H1 (cell line): ENCODE data around the gene SYNJ1. TPM values are rescaled to one million over a fixed set of nuclear protein-coding genes. Genes with fewer than 3 reads are reported as not detected.

Source experiments
- CTCF ChIA-PET: fragments of 300-600 bp; sonication (Branson Sonifier 250); formaldehyde crosslinking; loops from one replicate; lab custom pipeline; 2021; ENCODE audit not compliant: partially characterized antibody; lab: Charles Lee
- POLR2A ChIA-PET: fragments of 300-600 bp; sonication (Branson Sonifier 250); formaldehyde crosslinking; loops from one replicate; lab custom pipeline; 2021; ENCODE audit warnings: inconsistent platforms; ENCODE audit not compliant: partially characterized antibody; lab: Charles Lee
- DNase-seq, 2 experiments: peaks; one replicate each; pipeline versions ENCODE4 v3.0.0 to v3.0.0-alpha.2; 2010 to 2022; ENCODE audit warnings: low spot score in 2 of 2, low read depth in 1 of 2, mixed read lengths in 1 of 2
- FAIRE-seq: peaks from 2 replicates; lab custom pipeline; 2011; peaks lifted over from hg19 to GRCh38; lab: Jason Lieb, UNC
- H2AFZ ChIP-seq: 2 replicates; pipeline ENCODE4 v1.8.1; 2012; ENCODE audit warnings: low read length, inconsistent platforms
- H2AK5ac ChIP-seq: 2 replicates; pipeline ENCODE4 v1.6.1; 2013; ENCODE audit warnings: low read depth, low read length
- H2BK120ac ChIP-seq: replicated peaks from 2 replicates; pipeline ENCODE3; 2013; ENCODE audit warnings: low read depth, low read length, inconsistent platforms
- H2BK12ac ChIP-seq: 2 replicates; pipeline ENCODE4 v1.6.1; 2013; ENCODE audit warnings: low read depth, low read length
- H2BK15ac ChIP-seq: 2 replicates; pipeline ENCODE4 v1.6.1; 2013; ENCODE audit warnings: low read length
- H2BK20ac ChIP-seq: 2 replicates; pipeline ENCODE4 v1.6.1; 2013; ENCODE audit warnings: low read length
- H2BK5ac ChIP-seq: 2 replicates; pipeline ENCODE4 v1.6.1; 2013; ENCODE audit warnings: low read depth, low read length
- H3K14ac ChIP-seq: 2 replicates; pipeline ENCODE4 v1.6.1; 2013; ENCODE audit warnings: inconsistent platforms; ENCODE audit not compliant: insufficient read length
- H3K18ac ChIP-seq: 2 replicates; pipeline ENCODE4 v1.6.1; 2013; ENCODE audit warnings: low read length; ENCODE audit errors: extremely low read depth
- H3K23ac ChIP-seq: 2 replicates; pipeline ENCODE4 v1.6.1; 2013; ENCODE audit warnings: inconsistent platforms; ENCODE audit not compliant: insufficient read length
- H3K23me2 ChIP-seq: 2 replicates; pipeline ENCODE4 v1.6.1; 2013; ENCODE audit warnings: low read depth, low read length
- H3K27ac ChIP-seq: 2 replicates; pipeline ENCODE4 v1.6.1; 2011; ENCODE audit warnings: low read depth, low read length, inconsistent platforms
- H3K27me3 ChIP-seq, 4 experiments: replicated peaks in 1 of 4; 1 replicate in 1 of 4; 2 replicates in 3 of 4; pipeline versions ENCODE4 v1.6.1 to v1.8.1; 2011 to 2013; ENCODE audit warnings: low read length in 3 of 4, mild to moderate bottlenecking in 3 of 4, inconsistent platforms in 2 of 4, mixed read lengths in 2 of 4, moderate library complexity in 1 of 4; ENCODE audit not compliant: control insufficient read depth in 3 of 4, insufficient read depth in 3 of 4; ENCODE audit errors: extremely low read depth in 1 of 4
- H3K36me3 ChIP-seq, 4 experiments: 2 replicates each; pipeline versions ENCODE4 v1.6.1 to v1.8.1; 2011 to 2013; ENCODE audit warnings: mild to moderate bottlenecking in 4 of 4, low read length in 3 of 4, moderate library complexity in 2 of 4, control low read depth in 1 of 4, inconsistent platforms in 1 of 4; ENCODE audit not compliant: insufficient read depth in 4 of 4, control insufficient read depth in 2 of 4
- H3K4ac ChIP-seq: replicated peaks from 2 replicates; pipeline ENCODE3; 2013; ENCODE audit warnings: low read length, low read depth, mixed read lengths, inconsistent platforms; ENCODE audit not compliant: insufficient read length
- H3K4me1 ChIP-seq, 4 experiments: replicated peaks in 1 of 4; 1 replicate in 1 of 4; 2 replicates in 3 of 4; pipeline versions ENCODE4 v1.6.1 to v1.8.1; 2011 to 2013; ENCODE audit warnings: low read length in 3 of 4, inconsistent platforms in 2 of 4, mixed read lengths in 1 of 4; ENCODE audit not compliant: insufficient read depth in 4 of 4, control insufficient read depth in 3 of 4
- H3K4me2 ChIP-seq, 2 experiments: 2 replicates each; pipeline versions ENCODE4 v1.6.1 to v1.8.1; 2011 to 2013; ENCODE audit warnings: low read depth in 2 of 2, low read length in 2 of 2, control low read depth in 1 of 2, inconsistent platforms in 1 of 2, mild to moderate bottlenecking in 1 of 2; ENCODE audit not compliant: insufficient read depth in 1 of 2
- H3K4me3 ChIP-seq, 4 experiments: fragments of 200-600, 300-600 bp in 1 of 4; sonication (generic), shearing (Covaris generic), sonication (Bioruptor Twin) in 1 of 4; 2 replicates each; pipeline versions ENCODE4 v1.5.1 to v1.8.1; 2011 to 2016; ENCODE audit warnings: low read length in 4 of 4, low read depth in 3 of 4, control low read depth in 2 of 4, inconsistent platforms in 2 of 4, mild to moderate bottlenecking in 2 of 4, mixed read lengths in 1 of 4, moderate library complexity in 1 of 4; ENCODE audit not compliant: insufficient read depth in 2 of 4; ENCODE audit errors: extremely low read depth in 1 of 4
- H3K56ac ChIP-seq: replicated peaks from 2 replicates; pipeline ENCODE3; 2013; ENCODE audit warnings: low read depth, mild to moderate bottlenecking, mixed read lengths, low read length, inconsistent platforms; ENCODE audit not compliant: insufficient read length
- H3K79me1 ChIP-seq: 2 replicates; pipeline ENCODE4 v1.6.1; 2013; ENCODE audit warnings: low read depth, low read length, control low read depth
- H3K79me2 ChIP-seq, 2 experiments: 2 replicates each; pipeline versions ENCODE4 v1.6.1 to v1.8.1; 2012 to 2013; ENCODE audit warnings: low read length in 2 of 2, mild to moderate bottlenecking in 2 of 2, inconsistent platforms in 1 of 2; ENCODE audit not compliant: insufficient read depth in 2 of 2, control insufficient read depth in 1 of 2
- H3K9ac ChIP-seq, 4 experiments: replicated peaks in 1 of 4; 1 replicate in 1 of 4; 2 replicates in 3 of 4; pipeline versions ENCODE4 v1.6.1 to v1.8.1; 2011 to 2013; ENCODE audit warnings: low read depth in 3 of 4, low read length in 3 of 4, control low read depth in 2 of 4, mild to moderate bottlenecking in 2 of 4, moderate library complexity in 2 of 4, inconsistent platforms in 1 of 4; ENCODE audit errors: extremely low read depth in 1 of 4
- H3K9me3 ChIP-seq, 2 experiments: 2 replicates each; pipeline versions ENCODE4 v1.6.1 to v1.8.1; 2012 to 2013; ENCODE audit warnings: mild to moderate bottlenecking in 2 of 2, moderate library complexity in 2 of 2, control low read depth in 1 of 2, inconsistent platforms in 1 of 2, low read depth in 1 of 2, low read length in 1 of 2, mixed read lengths in 1 of 2; ENCODE audit not compliant: insufficient read depth in 2 of 2
- H4K20me1 ChIP-seq, 2 experiments: replicated peaks in 1 of 2; 2 replicates each; pipeline versions ENCODE3 to v1.8.1; 2011 to 2013; ENCODE audit warnings: inconsistent platforms in 2 of 2, low read length in 2 of 2, mild to moderate bottlenecking in 1 of 2; ENCODE audit not compliant: insufficient read depth in 2 of 2, control insufficient read depth in 1 of 2
- H4K5ac ChIP-seq: 2 replicates; pipeline ENCODE4 v1.6.1; 2013; ENCODE audit warnings: low read length, low read depth, mixed read lengths, inconsistent platforms; ENCODE audit not compliant: insufficient read length
- H4K8ac ChIP-seq: 2 replicates; pipeline ENCODE4 v1.8.0; 2013; ENCODE audit warnings: mild to moderate bottlenecking, moderate library complexity, low read length, inconsistent platforms; ENCODE audit not compliant: insufficient read depth; ENCODE audit errors: extremely low read depth
- H4K91ac ChIP-seq: replicated peaks from 2 replicates; pipeline ENCODE3; 2013; ENCODE audit warnings: low read length, mixed read lengths, inconsistent platforms; ENCODE audit not compliant: insufficient read length
- CHD1 ChIP-seq: IDR thresholded peaks from 2 replicates; pipeline ENCODE4 v1.6.1; 2012; ENCODE audit warnings: low read depth, low read length, improper control_type of control experiment
- KDM1A ChIP-seq: fragments of 200-600, 300-600 bp; sonication (generic); IDR thresholded peaks from 2 replicates; pipeline ENCODE4 v1.7.1; 2016; ENCODE audit warnings: mild to moderate bottlenecking, low read length, borderline replicate concordance
- SUZ12 ChIP-seq: fragments of 200-600 bp; sonication (generic); IDR thresholded peaks from 2 replicates; pipeline ENCODE4 v1.6.1; 2012; ENCODE audit warnings: mild to moderate bottlenecking, inconsistent platforms, low read length, moderate library complexity, mixed read lengths
- WGBS, 2 experiments: shearing (Covaris generic) in 1 of 2; methylation state at CpG; one replicate each; pipeline versions ENCODE4 v1.1.6 to v1.1.7; 2013 to 2015; ENCODE audit warnings: low lambda C conversion rate in 2 of 2, mixed read lengths in 2 of 2, inconsistent platforms in 1 of 2, low coverage in 1 of 2, missing lambda C conversion rate in 1 of 2; ENCODE audit not compliant: insufficient replicate concordance in 2 of 2, insufficient coverage in 1 of 2, insufficient read length in 1 of 2; ENCODE audit errors: extremely low coverage in 1 of 2, missing lambda C conversion rate in 1 of 2; 5-methylcytosine and 5-hydroxymethylcytosine counted together
- polyA plus RNA-seq, 7 experiments: library from polyadenylated mRNA; depleted of rRNA in 3 of 7; stranded (reverse) in 5 of 7; unstranded in 2 of 7; fragments of >200 nt in 5 of 7; fragments of 200-250 nt in 2 of 7; gene quantifications; 1 replicate in 5 of 7; 2 replicates in 1 of 7; 4 replicates in 1 of 7; pipeline versions ENCODE4 v1.2.1 to v1.2.3, GENCODE V29; 2011 to 2013; ENCODE audit warnings: missing spikeins in 2 of 7, mixed read lengths in 2 of 7
- total RNA-seq: library from RNA; stranded (reverse); fragmentation: NEBNext Ultra II Directional; extraction: Animal tissue kit (Norgen Biotek cat#: 25700); gene quantifications from 2 replicates; pipeline ENCODE4 v1.2.1, GENCODE V29; 2021

The SYNJ1 gene
- total and polyA plus RNA-seq, 2 of the 8 experiments (the other 6 are each of a cell fraction or from before 2014, with no cell fraction given), result 1.3 to 4.3 TPM

DNA sequence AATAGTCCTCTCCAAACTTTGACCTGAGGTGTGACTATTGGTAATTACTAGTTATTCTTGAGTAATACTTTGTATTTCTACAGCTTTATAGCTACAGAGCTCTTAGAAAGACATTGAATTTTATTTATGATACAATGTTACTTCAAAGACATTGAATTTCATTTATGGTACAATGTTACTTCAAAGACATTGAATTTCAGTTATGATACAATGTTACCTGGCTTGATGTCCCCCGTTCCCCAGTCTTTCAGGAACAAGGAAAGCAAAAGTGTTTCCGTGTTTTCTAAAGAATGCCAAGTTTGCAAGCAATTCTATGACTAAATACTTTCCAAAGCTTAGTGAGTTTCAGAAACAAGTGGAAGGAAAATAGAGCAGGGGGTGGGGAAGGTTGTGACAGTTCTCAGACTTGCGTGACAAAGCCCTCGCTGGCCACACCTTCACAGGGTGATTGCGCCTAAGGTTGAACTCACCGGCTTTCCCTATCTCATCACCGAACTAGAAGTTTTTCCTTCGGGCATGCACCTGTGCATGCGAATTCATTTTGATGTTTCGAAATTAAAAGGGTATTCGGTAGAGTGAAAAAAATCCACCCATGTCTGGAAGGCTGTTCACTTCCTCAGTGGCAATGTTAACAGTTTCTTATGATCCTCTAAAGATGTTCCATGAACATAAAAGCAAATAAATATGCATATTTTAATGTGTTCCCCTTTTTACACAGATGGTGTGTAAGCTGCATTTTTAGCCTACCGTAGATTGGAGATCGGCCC, 44.7 kb upstream of the SYNJ1 start:
- no peak for FAIRE-seq
- TF ChIP-seq SUZ12 (no peak), CHD1 (no peak), KDM1A (0 out of 2 replicates have a peak, but pooled peaks have one; percentile 2)
- Histone ChIP-seq H2AK5ac (no peak overlapping the region), H3K4me1 (no peaks in the 10 kb centered on the region; a peak in 2 of 7 replicates), H3K9ac (peak overlapping the region in 3 of 4 experiments; percentile 0 to 97 (median 79); a peak in 6 of 7 replicates), H2BK12ac (no peak overlapping the region), H4K8ac (no peak overlapping the region), H3K4ac (no peak overlapping the region), H2BK20ac (no peak overlapping the region), H3K27ac (no peak overlapping the region), H3K79me1 (peaks cover 3% of the 10 kb centered on the region; the same call in 1 of the 2 replicates), H3K56ac (no peak overlapping the region), H3K23me2 (peaks cover 5% of the 10 kb centered on the region), H2BK120ac (no peak overlapping the region), H3K23ac (no peak overlapping the region), H3K79me2 (peaks cover 23 to 38% of the 10 kb centered on the region in 2 experiments), H3K27me3 (no peaks in the 10 kb centered on the region), H4K20me1 (peaks cover 6 to 8% of the 10 kb centered on the region in 2 experiments), H2AFZ (peak overlapping the region; percentile 82), H3K14ac (no peak overlapping the region), H2BK5ac (no peak overlapping the region), H4K5ac (no peak overlapping the region), H4K91ac (no peak overlapping the region), H3K9me3 (no peaks in the 10 kb centered on the region), H3K36me3 (peaks cover 0 to 20% (median 10%) of the 10 kb centered on the region in 4 experiments; a peak in 5 of 8 replicates), H2BK15ac (no peak overlapping the region), H3K4me2 (peak overlapping the region; percentile 79 to 88), H3K18ac (no peak overlapping the region), H3K4me3 (peak overlapping the region; percentile 89 to 99 (median 93); a peak in 7 of 8 replicates)
- no peak for DNase-seq
- CTCF ChIA-PET, result interaction anchor here (0.6 to 3.2 kb wide), 5 partner anchors 13 to 666 kb away, joined by 3 to 9 read pairs (median 3); partner anchors contain the start of gene SYNJ1
- WGBS, 2 experiments, result 63% methylated on average over 13 of the region's 13 CpGs; no CpG with 5 or more reads in 1 of the 2 experiments
- POLR2A ChIA-PET, result interaction anchor here (0.6 to 2.8 kb wide), 9 partner anchors 8 to 993 kb away, joined by 3 to 14 read pairs (median 3); partner anchors contain the start of genes DNAJC28 and SYNJ1
